GM18951 (cell line): ENCODE measurements around the gene BRSK1.

Experiments used
- POLR2A ChIP-seq: IDR thresholded peaks from 4 replicates; pipeline ENCODE4 v1.6.1; 2011; ENCODE audit warnings: mild to moderate bottlenecking; ENCODE audit not compliant: insufficient read length, insufficient read depth; ENCODE audit errors: extremely low read depth
- in situ Hi-C: fragments of 300-500 bp; cut with MboI; formaldehyde crosslinking; loops from one replicate; pipeline ENCODE4 v1.12.0; 2022; ENCODE audit warnings: low sequenced_read_pairs, mixed read lengths, inconsistent platforms; ENCODE audit not compliant: unreplicated experiment

The BRSK1 gene

DNA sequence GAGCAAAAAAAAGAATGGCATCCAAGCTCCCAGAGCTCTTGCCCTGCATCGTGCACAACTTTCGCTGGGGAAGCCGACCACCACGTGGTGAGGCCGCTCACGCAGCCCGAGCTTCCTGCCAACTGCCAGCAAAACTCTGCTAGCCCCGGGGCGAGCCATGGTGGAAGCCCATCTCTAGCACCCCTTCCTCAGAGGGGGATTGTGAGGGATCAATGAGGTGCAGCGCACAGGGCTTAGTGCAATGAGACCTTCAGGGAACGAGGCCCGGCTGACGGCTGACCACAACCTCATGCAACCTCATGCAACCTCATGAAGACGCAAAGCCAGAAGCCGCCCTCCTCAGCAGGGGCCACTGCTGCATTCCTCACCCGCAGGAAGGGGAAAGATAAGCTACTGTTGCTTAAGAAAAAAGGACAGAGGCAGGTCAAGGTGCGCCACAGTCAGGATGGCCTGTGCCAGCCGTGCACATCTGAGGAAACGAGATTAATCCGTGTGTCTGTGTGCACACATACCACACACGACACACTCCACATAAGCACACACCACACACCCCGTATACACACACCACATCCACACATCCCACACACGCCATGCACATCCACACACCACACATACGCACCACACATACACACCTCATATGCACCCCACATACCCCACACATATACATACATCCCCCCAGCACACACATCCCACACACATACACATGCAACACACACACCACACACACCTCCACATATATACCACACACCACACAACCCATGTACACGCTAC, 13.4 kb upstream of the BRSK1 start:
- in situ Hi-C loops = no loop called here

DNA sequence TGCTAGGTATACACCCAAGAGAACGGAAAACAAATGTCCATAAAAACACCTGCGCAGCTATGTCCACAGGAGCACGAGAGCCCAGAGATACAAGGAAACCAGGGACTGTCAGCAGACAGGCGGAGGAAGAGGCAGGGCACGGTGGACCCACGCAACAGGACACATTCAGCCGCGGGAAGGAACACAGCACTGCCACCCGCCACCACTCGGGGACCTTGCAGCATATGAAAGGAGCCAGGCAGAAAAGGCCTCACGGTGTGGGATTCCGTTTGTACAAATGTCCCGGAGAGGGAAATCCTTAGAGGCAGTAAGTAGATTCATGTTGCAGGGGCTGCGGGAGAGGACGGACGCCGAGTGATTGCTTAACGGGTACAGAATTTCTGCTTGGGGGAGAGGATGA, 11.7 kb upstream of the BRSK1 start:
- TF ChIP-seq POLR2A = no peak
- in situ Hi-C loops = no loop called here

More for the DNA sequence above, 13.4 kb upstream of the BRSK1 start:
- no peak for TF ChIP-seq POLR2A

DNA sequence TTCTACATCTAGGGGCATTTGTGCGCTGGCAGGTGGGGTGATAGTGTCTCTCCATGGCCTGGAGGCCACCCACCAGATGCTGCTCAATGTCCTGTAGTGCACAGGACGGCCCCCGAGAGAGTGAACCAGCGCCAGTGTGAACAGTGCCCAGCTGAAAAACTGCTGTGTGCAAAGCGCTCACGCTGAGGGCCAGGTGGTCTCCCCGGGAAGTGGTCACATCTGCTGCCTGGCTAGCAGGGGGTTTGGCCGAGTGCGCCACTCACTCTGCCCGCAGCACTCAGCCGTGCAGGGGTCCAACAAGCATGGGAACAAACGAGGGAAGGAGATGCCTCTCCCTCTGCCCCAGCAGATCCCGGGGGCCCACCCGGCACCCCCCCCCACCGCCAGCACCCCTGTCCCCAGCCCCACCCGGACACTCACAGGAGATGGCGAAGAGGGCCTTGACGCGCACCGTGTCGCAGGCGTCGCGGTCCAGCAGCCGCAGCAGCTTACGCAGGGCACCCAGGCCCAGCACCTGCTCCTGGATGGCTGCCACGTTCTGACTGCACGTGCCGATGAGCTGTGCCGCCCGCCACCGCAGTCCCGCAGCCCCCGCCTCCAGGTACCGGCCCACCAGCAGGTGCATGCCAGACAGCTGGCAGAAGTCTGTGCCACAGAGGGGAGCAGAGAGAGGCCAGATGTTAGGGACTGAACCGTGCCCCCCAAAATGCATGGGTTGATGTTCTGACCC, 9.7 kb upstream of the BRSK1 start:
- TF ChIP-seq POLR2A = no peak
- in situ Hi-C loops = no loop called here

DNA sequence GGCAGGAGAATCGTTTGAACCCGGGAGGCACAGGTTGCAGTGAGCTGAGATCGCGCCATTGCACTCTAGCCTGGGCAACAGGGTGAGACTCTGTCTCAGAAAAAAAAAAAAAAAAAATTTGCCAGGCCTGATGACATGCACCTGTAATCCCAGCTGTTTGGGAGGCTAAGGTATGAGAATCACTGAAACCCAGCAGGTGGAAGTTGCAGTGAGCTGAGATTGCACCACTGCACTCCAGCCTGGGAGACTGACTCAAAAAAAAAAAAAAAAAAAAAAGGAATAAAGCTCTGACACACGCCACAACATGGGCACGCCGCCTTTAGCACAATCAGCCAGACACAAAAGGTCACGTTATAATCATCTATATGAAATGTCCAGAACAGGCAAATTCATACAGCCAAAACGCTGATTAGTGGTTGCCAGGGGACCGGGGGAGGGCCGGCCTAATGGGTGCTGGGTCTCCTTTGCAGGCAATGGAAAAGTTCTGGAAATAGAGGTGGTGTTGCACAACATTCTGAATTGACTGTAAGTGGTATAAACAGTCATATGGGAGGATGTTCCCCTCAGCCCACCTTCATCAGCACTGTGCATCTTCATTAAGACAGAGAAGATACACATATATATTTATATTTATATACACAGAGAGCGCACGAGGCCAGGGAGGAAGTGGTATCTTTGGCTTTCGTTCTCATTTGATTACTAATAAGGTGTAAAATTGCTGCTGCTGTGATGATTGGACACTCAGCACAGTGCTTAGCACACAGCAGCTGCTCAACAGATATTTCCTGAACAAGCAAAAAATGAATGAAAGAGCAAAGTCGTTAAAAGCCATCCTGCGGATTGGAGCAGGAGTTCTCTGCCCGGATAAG, 7.7 kb upstream of the BRSK1 start:
- in situ Hi-C loops = no loop called here
- TF ChIP-seq POLR2A = no peak

DNA sequence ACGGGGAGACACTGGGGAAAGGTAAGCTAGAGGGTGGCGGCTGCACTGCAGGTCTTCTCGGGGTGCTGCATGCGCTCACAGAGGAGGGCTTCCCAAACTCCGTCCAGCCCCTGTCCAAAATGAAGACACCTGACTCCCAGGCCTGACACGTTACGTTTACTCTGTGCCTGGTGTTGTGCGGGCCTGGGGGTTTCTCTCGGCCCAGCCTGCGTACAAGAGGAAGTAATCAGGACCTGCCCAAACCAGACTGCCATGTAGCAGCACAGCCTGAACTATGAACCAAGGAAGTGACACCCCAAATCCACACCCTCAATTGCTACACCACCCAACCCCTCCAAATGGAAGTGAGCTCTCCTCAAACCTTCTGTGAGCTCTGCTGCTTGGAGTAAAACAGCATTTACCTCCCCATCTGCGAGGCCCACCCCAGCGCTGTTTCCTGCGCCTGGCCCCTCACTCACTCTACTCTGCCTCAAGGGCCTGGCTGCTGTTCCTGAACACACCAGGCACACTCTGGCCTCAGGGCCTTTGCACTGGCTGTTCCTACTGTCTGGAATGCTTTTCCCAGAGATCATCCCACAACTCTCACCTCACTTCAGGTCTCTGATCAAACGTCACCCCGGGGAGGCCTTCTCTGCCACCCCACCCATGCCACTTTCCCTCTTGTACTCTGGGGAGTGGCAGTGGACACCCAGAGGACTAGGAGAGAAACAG, 6.9 kb upstream of the BRSK1 start:
- in situ Hi-C loops = no loop called here
- peak; percentile 31 for TF ChIP-seq POLR2A

DNA sequence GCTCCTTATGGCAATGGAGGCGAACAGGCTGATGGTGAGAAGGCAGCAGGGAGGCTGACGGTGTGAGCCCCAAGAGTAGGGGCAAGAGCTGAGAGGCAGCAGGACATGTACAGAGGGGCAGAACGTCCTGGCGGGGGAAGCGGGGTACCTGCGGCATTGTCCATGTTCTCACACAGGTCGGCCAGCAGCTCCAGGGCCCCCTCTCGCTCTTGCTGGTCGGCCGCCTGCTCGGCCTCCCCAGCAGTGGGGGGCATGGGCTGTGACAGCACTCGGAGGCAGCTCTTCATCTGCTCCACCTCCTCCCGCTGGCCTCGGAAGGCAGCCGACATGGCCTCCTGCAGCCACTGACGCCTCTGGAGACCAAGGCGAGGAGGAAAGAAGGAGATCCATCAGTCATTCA, 6.3 kb upstream of the BRSK1 start:
- in situ Hi-C loops = no loop called here

DNA sequence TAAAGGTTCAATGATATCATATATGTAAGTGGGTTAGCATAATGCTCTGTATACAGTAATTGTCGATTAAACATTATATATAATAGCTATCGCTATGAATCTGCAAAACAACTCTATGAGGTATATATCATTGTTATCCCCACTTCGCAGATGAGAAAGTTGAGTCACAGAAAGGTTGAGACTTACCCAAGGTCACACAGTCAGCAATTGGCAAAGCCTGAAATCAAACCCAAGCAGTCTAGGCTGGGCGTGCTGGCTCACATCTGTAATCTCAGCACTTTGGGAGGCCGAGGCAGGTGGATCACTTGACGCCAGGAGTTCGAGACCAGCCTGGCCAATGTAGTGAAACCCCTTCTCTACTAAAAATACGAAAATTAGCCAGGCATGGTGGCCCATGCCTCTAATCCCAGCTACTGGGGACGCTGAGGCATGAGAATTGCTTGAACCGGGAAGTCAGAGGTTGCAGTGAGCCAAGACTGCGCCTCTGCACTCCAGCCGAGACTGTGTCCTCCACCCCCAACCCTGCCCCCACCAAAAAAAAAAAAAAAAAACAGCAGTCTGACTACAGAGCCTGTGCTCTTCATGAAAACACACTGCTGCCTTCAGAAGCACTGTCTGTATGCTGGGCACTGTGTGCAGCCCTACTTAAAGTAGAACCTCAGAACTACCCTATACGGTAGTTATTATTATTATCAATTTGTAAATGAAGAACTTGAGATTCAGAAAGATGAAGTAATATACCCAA, 5.2 kb upstream of the BRSK1 start:
- TF ChIP-seq POLR2A = no peak
- in situ Hi-C loops = no loop called here

More for the DNA sequence above, 6.3 kb upstream of the BRSK1 start:
- TF ChIP-seq POLR2A = no peak

DNA sequence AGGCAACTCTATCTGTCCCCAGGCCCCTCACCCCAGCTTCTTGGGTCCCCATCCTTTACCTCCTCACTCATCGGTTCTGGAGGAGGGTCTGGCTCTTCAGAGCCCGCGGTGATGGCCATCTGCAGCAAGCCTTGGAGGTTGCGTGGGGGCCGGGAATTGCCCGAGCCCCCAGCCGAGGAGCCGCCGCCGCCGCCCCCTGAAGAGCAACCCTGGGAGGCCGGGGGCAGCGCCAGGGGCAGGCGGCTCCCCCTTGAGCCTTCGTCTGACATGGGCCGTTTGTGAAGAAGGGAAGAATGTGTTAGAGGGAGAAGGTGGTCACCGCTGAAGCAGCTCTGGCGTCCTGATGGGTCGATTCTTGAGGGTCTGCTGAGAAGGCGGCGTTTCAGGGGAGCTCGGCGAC, 4.5 kb upstream of the BRSK1 start:
- TF ChIP-seq POLR2A = no peak
- in situ Hi-C loops = no loop called here

DNA sequence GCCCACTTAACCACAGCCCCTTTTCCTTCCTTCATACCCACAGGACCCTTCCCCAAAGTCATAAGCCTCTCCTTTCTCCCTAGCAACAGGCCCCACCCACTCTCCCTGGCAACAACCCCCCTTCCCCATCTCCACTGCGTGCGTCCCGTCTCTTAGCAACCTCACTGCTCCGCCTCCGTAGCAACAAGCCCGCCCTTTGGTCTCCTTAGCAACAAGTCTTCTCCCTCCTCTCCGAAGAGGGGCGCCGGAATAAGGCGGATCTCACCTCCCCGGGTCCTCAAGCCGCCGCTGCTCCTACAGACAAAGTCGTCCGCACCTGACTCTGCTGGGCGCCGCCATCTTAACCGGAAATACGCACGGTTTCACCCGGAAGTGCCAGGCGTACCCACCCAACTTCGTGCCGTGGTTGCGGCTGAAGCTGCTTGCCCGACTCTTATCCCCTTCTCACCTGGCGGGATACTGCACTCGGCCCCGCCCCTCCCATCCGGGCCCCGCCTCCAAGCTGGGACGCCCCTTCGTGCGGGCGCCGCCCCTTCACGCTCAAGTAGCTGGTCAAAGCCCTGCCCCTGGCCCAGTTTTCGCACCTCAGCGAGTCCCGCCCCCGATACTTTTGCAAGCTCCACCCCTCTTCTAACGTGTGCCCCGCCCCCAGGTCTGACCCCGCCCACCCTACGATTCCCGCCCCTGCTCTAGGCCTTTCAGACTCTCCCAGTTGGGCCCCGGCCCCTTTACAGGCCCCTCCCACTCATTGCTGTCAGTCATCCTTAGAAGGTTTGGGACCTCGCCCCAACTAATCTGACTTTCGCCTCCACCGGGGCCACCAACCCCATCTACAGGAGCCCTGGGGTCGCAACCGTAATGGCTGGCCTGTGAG, 3.8 kb upstream of the BRSK1 start, which contains the start of gene HSPBP1:
Gene HSPBP1, minus strand, starts transcription at position 341 of the 874 bp plus-strand sequence. CDS start 502 bp downstream, outside the sequence.
- peak; percentile 66 for TF ChIP-seq POLR2A
- in situ Hi-C loops = no loop called here

DNA sequence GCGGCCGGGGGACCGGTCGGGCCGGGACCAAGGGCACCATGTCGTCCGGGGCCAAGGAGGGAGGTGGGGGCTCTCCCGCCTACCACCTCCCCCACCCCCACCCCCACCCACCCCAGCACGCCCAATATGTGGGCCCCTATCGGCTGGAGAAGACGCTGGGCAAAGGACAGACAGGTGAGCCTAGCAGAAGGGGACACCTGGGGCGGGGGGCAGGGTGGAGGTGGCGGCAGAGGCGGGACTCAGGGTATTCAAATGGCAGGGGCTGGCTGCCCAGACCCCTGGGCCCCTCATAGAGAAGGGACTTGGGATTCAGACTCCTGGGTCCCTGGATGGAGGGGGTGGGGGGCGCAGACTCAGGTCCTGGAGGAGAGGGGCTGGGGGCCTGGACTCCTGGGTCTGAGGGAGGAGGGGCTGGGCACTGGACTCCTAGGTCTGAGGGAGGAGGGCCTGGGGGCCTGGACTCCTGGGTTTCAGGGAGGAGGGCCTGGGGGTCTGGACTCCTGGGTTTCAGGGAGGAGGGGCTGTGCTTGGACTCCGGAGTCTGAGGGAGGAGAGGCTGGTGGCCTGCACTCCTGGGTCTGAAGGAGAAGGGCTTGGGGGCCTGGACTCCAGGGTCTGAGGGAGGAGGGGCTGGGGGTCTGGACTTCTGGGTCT, 735 bp downstream of the BRSK1 start:
- no peak for TF ChIP-seq POLR2A
- in situ Hi-C loops = no loop called here
